ENCODE results near the gene CRYBG1. TPM values are rescaled to one million over a fixed set of nuclear protein-coding genes. Genes with fewer than 3 reads are reported as not detected.
A peak's percentile ranks its signal among the peaks of the same experiment; 100 is the strongest.

CRYBG1 gene
- total RNA-seq, 1 donor from 2014 or later = 3.0 TPM

- H3K36me3 Mint-ChIP-seq (ENCODE audit: insufficient read depth) = no peaks in the 10 kb centered on the region
- H3K27me3 Mint-ChIP-seq = peaks cover 4% of the 10 kb centered on the region
- no peak overlapping the region for H3K4me3 Mint-ChIP-seq (ENCODE audit: low read depth)
- no peaks in the 10 kb centered on the region for H3K9me3 Mint-ChIP-seq (ENCODE audit: low read depth)
- no peak for DNase-seq (ENCODE audit: low spot score, unreplicated experiment)
- peak; percentile 86 for TF ChIP-seq CTCF (IDR thresholded peaks at IDR 0.05; ENCODE audit: unreplicated experiment)
- peaks cover 9% of the 10 kb centered on the region for H3K4me1 Mint-ChIP-seq (ENCODE audit: low read depth)
- H3K27ac Mint-ChIP-seq = no peak overlapping the region
Observed at GRCh38 chr6:106444777-106445507, 84.4 kb downstream of the CRYBG1 start.

- no peak overlapping the region for H3K4me3 Mint-ChIP-seq (ENCODE audit: low read depth)
- H3K27me3 Mint-ChIP-seq = peaks cover 4% of the 10 kb centered on the region
- H3K4me1 Mint-ChIP-seq (ENCODE audit: low read depth) = peaks cover 9% of the 10 kb centered on the region
- no peak overlapping the region for H3K27ac Mint-ChIP-seq
- no peak for DNase-seq (ENCODE audit: low spot score, unreplicated experiment)
- no peaks in the 10 kb centered on the region for H3K36me3 Mint-ChIP-seq (ENCODE audit: insufficient read depth)
- no peaks in the 10 kb centered on the region for H3K9me3 Mint-ChIP-seq (ENCODE audit: low read depth)
- no peak for TF ChIP-seq CTCF (IDR thresholded peaks at IDR 0.05; ENCODE audit: unreplicated experiment)
Observed at GRCh38 chr6:106445508-106445878, 85.0 kb downstream of the CRYBG1 start.

- peak; percentile 64 for TF ChIP-seq CTCF (IDR thresholded peaks at IDR 0.05; ENCODE audit: unreplicated experiment)
- no peaks in the 10 kb centered on the region for H3K27me3 Mint-ChIP-seq
- peaks cover 9% of the 10 kb centered on the region for H3K4me1 Mint-ChIP-seq (ENCODE audit: low read depth)
- H3K4me3 Mint-ChIP-seq (ENCODE audit: low read depth) = no peak overlapping the region
- no peak overlapping the region for H3K27ac Mint-ChIP-seq
- H3K36me3 Mint-ChIP-seq (ENCODE audit: insufficient read depth) = no peaks in the 10 kb centered on the region
- H3K9me3 Mint-ChIP-seq (ENCODE audit: low read depth) = no peaks in the 10 kb centered on the region
- no peak for DNase-seq (ENCODE audit: low spot score, unreplicated experiment)
Observed at GRCh38 chr6:106446287-106446885, 85.9 kb downstream of the CRYBG1 start.

- no peaks in the 10 kb centered on the region for H3K9me3 Mint-ChIP-seq (ENCODE audit: low read depth)
- H3K36me3 Mint-ChIP-seq (ENCODE audit: insufficient read depth) = no peaks in the 10 kb centered on the region
- H3K4me1 Mint-ChIP-seq (ENCODE audit: low read depth) = peaks cover 9% of the 10 kb centered on the region
- H3K27me3 Mint-ChIP-seq = no peaks in the 10 kb centered on the region
- H3K4me3 Mint-ChIP-seq (ENCODE audit: low read depth) = no peak overlapping the region
- no peak for TF ChIP-seq CTCF (IDR thresholded peaks at IDR 0.05; ENCODE audit: unreplicated experiment)
- H3K27ac Mint-ChIP-seq = no peak overlapping the region
- no peak for DNase-seq (ENCODE audit: low spot score, unreplicated experiment)
Observed at GRCh38 chr6:106446983-106447382, 86.5 kb downstream of the CRYBG1 start.

GRCh38 chr6:106448000-106448426 lies 87.5 kb downstream of the CRYBG1 start:
- Mint-ChIP-seq H3K27me3 (no peaks in the 10 kb centered on the region), H3K36me3 (ENCODE audit: insufficient read depth) (no peaks in the 10 kb centered on the region), H3K4me3 (ENCODE audit: low read depth) (no peak overlapping the region), H3K9me3 (ENCODE audit: low read depth) (no peaks in the 10 kb centered on the region), H3K27ac (no peak overlapping the region), H3K4me1 (ENCODE audit: low read depth) (peaks cover 9% of the 10 kb centered on the region)
- no peak for TF ChIP-seq CTCF (IDR thresholded peaks at IDR 0.05; ENCODE audit: unreplicated experiment)
- DNase-seq (ENCODE audit: low spot score, unreplicated experiment) = no peak
